PC-3 (cell line): ENCODE measurements around the gene ANAPC2.

ENCODE experiments used
- CTCF ChIP-seq: fragments of 300-600 bp; sonication (generic); conservative IDR thresholded peaks from 2 replicates; pipeline ENCODE4 v1.5.1; 2017; ENCODE audit warnings: antibody characterized with exemption, low read depth, mild to moderate bottlenecking, low read length
- EZH2 ChIP-seq: fragments of 300-600 bp; sonication (generic); IDR thresholded peaks from one replicate; pipeline ENCODE4 v1.6.1; 2017; ENCODE audit warnings: antibody characterized with exemption, mild to moderate bottlenecking, low read length; ENCODE audit not compliant: unreplicated experiment
- EZH2phosphoT487 ChIP-seq: fragments of 300-600 bp; sonication (generic); IDR thresholded peaks from 2 replicates; pipeline ENCODE4 v1.6.1; 2018; ENCODE audit warnings: mild to moderate bottlenecking, antibody characterized with exemption, low read length, borderline replicate concordance

GRCh38 chr9:137190315-137190856 is 2.0 kb upstream of the ANAPC2 start:
- 0 out of 2 replicates have a peak, but pooled peaks have one; percentile 20 for TF ChIP-seq CTCF
- no peak for TF ChIP-seq EZH2
- no peak for TF ChIP-seq EZH2phosphoT487
